Duodenal mucosa (tissue), 2 donors: ENCODE results near the gene COL9A3.
A peak's percentile ranks its signal among the peaks of the same experiment; 100 is the strongest.

Source experiments
- H3K27ac ChIP-seq: one replicate; pipeline ENCODE4 v1.7.0; 2013; ENCODE audit warnings: low read depth, low read length
- H3K27me3 ChIP-seq, 2 donors: one replicate each; pipeline ENCODE4 v1.7.0; 2013; ENCODE audit warnings: low read length in 2 of 2, control low read depth in 1 of 2; ENCODE audit not compliant: insufficient read depth in 2 of 2, control insufficient read depth in 1 of 2
- H3K36me3 ChIP-seq, 2 donors: one replicate each; pipeline ENCODE4 v1.7.0; 2013; ENCODE audit warnings: low read length in 2 of 2, control low read depth in 1 of 2; ENCODE audit not compliant: insufficient read depth in 2 of 2, control insufficient read depth in 1 of 2
- H3K4me1 ChIP-seq, 2 donors: one replicate each; pipeline ENCODE4 v1.7.0; 2013; ENCODE audit warnings: low read length in 2 of 2, control low read depth in 1 of 2; ENCODE audit not compliant: insufficient read depth in 2 of 2, control insufficient read depth in 1 of 2
- H3K4me3 ChIP-seq, 2 donors: one replicate each; pipeline ENCODE4 v1.7.0; 2013; ENCODE audit warnings: low read length in 2 of 2, low read depth in 1 of 2
- H3K9ac ChIP-seq, 2 donors: one replicate each; pipeline ENCODE4 v1.7.0; 2013; ENCODE audit warnings: low read length in 2 of 2, low read depth in 1 of 2
- H3K9me3 ChIP-seq, 2 donors: one replicate each; pipeline ENCODE4 v1.7.0; 2013; ENCODE audit warnings: low read length in 2 of 2, control low read depth in 1 of 2; ENCODE audit not compliant: control insufficient read depth in 1 of 2

Gene COL9A3

DNA sequence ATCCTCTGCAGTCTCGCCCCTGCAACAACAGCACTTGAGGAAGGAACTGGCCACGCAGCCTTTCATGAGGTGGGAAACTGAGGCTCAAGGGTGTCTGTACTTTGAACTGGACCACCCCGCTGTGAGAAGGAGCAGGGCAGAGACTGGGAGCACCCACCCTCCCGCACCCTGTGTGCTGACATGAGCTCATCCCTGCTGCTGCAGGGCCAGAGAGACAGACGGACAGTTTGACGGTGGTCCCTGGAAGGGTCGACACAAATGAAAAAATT, 37.5 kb upstream of the COL9A3 start:
- Histone ChIP-seq H3K9me3 (no peaks in the 10 kb centered on the region), H3K27me3 (no peaks in the 10 kb centered on the region), H3K4me1 (peaks cover 9 to 20% of the 10 kb centered on the region in 2 donors), H3K9ac (no peak overlapping the region), H3K4me3 (no peak overlapping the region), H3K27ac (no peak overlapping the region), H3K36me3 (no peaks in the 10 kb centered on the region)

DNA sequence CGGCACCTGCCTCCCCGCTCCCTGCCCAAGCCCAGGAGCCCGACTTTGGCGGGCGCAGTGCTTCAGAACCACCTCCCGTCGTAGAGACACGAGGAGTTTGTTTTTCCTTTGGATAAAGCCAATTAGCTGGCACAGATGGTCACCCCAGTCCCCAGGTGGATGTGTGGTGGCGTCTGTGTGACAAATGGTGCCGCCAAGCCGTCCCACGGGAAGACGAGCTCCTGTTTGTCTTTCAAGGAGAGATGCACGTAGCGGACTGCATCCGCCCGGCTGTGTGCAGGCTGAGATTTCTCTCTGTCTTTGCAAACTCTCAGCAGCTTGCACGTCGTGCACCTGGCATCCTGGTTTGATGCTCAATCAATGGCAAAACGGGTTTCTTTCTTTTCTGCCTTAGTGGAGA, 36.6 kb upstream of the COL9A3 start:
- Histone ChIP-seq H3K4me1 (peaks cover 9 to 15% of the 10 kb centered on the region in 2 donors), H3K27me3 (no peaks in the 10 kb centered on the region), H3K4me3 (no peak overlapping the region), H3K9ac (no peak overlapping the region), H3K9me3 (no peaks in the 10 kb centered on the region), H3K27ac (no peak overlapping the region), H3K36me3 (no peaks in the 10 kb centered on the region)

DNA sequence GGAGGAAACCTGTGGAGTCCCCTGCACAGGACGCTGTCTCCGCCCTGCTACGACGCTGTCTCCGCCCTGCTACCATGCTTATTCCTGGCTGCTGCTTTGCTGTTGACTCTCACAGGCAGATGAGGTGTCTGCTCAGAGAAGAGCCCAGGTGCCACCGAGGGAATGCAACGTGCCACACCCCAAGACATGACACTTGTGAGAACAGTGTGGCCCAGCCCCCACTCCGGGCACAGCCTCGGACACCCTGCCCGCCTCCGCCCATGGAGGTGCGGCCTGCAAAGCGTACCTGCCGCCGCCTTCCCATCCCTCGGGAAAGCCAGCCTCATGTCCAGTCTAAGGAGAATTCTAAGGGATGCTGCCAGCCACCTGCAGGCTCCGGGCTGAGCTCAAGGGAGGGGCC, 36.2 kb upstream of the COL9A3 start:
- Histone ChIP-seq H3K27me3 (no peaks in the 10 kb centered on the region), H3K9me3 (no peaks in the 10 kb centered on the region), H3K27ac (no peak overlapping the region), H3K36me3 (no peaks in the 10 kb centered on the region), H3K4me3 (no peak overlapping the region), H3K4me1 (peaks cover 9 to 10% of the 10 kb centered on the region in 2 donors), H3K9ac (no peak overlapping the region)

DNA sequence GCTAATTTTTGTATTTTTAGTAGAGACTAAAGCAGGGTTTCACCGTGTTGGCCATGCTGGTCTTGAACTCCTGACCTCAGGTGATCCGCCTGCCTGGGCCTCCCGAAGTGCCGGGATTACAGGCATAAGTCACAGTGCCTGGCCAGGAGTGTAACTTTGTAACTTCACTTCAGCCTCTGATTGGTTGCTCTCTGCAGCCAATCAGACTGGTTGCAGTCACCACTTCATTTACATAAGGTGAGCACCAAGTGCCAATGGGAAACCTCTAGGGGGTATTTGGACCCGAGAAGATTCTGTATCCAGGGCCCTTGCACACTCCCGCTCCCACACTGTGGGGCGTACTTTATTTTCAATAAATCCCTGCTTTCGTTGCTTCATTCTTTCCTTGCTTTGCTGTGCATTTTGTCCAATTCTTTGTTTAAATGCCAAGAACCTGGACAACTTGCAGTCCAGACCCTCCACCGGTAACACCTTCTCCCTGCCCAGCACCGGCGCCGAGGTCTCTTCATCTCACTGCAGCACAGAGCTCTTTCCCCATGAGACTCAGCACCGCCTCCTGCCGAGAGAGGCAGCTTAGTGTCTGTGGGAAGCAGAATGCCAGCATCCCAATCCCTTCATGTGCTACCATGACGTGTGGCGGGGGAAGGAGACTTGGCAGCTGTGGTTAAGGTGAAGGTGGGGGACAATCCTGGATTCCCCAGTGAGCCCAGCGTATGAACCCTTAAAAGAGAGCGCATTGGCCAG, 34.5 kb upstream of the COL9A3 start:
- Histone ChIP-seq H3K27me3 (no peaks in the 10 kb centered on the region), H3K36me3 (no peaks in the 10 kb centered on the region), H3K27ac (no peak overlapping the region), H3K9ac (no peak overlapping the region), H3K4me3 (no peak overlapping the region), H3K4me1 (peaks cover 0 to 1% of the 10 kb centered on the region in 2 donors), H3K9me3 (no peaks in the 10 kb centered on the region)

DNA sequence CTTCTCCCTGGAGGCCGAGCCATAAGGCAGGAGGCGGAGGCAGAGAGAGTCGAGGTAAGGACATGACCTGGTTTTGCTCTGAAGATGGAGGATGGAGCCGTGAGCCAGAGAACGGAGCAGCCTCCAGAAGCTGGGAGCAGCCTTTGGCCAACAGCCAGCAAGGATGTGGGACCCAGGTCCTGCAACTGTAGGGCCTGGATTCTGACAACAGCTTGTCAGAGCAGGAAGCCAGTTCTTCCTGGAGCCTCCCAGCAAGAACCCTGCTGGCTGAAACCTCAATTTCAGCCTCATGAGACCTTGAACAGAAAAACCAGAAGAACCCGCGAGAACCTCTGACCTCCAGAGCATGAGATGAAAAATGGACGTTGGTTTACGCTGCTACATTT, 34.0 kb upstream of the COL9A3 start:
- Histone ChIP-seq H3K4me1 (peaks cover 4 to 7% of the 10 kb centered on the region in 2 donors), H3K9me3 (no peaks in the 10 kb centered on the region), H3K9ac (no peak overlapping the region), H3K27me3 (no peaks in the 10 kb centered on the region), H3K4me3 (no peak overlapping the region), H3K36me3 (no peaks in the 10 kb centered on the region), H3K27ac (no peak overlapping the region)

DNA sequence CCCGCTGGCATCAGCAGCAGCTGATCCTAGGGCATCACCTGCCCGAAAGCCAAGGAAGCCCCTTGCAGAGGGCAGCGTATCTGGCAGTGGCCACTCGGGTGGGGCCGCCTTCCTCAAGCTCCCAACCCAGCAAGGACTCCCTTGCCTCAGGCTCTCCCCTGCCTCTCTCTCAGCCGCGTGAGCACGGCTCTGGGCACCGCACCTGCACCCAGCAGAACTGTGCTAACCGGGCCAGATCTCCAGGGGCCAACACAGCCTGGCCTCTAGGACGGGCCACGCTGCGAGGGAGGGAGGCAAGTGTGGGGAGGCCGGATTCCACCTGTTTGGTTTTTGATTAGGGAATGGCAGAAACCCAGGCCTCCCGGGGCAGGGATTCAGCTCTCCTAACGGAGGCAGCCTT, 32.4 kb upstream of the COL9A3 start:
- Histone ChIP-seq H3K4me1 (peaks cover 4 to 8% of the 10 kb centered on the region in 2 donors), H3K9ac (no peak overlapping the region), H3K36me3 (no peaks in the 10 kb centered on the region), H3K4me3 (no peak overlapping the region), H3K27ac (no peak overlapping the region), H3K27me3 (no peaks in the 10 kb centered on the region), H3K9me3 (no peaks in the 10 kb centered on the region)

DNA sequence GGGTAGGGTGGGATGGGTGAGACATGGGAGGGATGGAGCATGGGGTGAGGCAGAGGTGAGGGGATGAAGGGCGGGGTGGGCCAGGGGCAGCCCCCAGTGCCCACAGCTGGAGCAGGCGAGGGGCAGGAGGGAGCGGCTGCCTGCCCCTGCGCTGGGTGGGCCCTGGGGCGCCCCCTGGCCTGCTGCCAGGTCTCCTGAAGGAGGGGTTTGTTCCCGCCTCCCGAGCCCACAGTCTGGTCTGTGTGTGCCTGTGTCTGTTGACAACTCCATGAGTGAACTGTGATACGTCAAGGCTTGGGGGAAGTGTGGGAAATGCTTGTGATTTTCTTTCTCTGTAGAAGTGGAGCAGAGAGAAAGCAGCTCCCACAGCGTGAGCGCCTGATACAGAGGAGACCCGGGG, 31.5 kb upstream of the COL9A3 start:
- Histone ChIP-seq H3K9me3 (no peaks in the 10 kb centered on the region), H3K27ac (no peak overlapping the region), H3K36me3 (no peaks in the 10 kb centered on the region), H3K9ac (no peak overlapping the region), H3K4me3 (no peak overlapping the region), H3K27me3 (no peaks in the 10 kb centered on the region), H3K4me1 (peaks cover 4 to 8% of the 10 kb centered on the region in 2 donors)

DNA sequence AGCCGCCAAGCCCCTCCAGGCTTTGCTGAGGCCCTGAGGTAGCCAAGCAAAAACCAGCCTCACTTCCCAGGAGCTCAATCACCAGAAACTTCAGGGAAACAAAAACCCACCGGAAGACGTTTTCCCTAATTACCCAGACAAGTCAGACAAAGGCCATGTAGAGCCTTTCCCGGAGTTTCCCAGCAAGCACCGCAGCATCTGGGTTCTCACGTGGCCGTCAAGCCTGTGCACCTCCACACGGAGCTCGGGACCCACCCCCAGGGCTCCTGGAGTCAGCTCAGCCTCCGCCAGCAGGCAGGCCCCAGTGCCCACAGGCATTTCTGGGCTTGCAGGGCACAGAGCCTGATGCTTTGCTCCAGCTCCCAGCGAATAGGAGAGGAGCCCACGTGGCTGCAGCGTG, 30.7 kb upstream of the COL9A3 start:
- Histone ChIP-seq H3K9ac (no peak overlapping the region), H3K27ac (no peak overlapping the region), H3K36me3 (no peaks in the 10 kb centered on the region), H3K4me1 (peaks cover 5 to 8% of the 10 kb centered on the region in 2 donors), H3K9me3 (no peaks in the 10 kb centered on the region), H3K27me3 (no peaks in the 10 kb centered on the region), H3K4me3 (no peak overlapping the region)

DNA sequence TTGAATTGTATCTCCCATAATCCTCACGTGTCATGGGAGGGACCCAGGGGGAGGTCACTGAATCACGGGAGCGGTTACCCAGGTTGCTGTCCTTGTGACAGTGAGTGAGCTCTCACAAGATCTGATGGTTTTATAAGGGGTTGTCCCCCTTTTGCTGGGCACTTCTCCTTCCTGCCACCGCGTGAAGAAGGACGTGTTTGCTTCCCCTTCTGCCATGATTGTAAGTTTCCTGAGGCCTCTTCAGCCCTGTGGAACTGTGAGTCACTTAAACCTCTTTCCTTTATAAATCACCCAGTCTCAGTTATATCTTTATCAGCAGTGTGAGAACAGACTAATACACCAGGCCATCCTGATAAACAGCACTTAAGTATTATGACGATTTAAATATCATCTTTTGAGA, 29.5 kb upstream of the COL9A3 start:
- H3K36me3 ChIP-seq, result no peaks in the 10 kb centered on the region
- H3K4me1 ChIP-seq, result peaks cover 8% of the 10 kb centered on the region in 2 donors
- no peak overlapping the region for H3K27ac ChIP-seq
- no peaks in the 10 kb centered on the region for H3K27me3 ChIP-seq
- H3K4me3 ChIP-seq, result peak overlapping the region in 1 of 2 donors; percentile 43
- no peaks in the 10 kb centered on the region for H3K9me3 ChIP-seq
- no peak overlapping the region for H3K9ac ChIP-seq

DNA sequence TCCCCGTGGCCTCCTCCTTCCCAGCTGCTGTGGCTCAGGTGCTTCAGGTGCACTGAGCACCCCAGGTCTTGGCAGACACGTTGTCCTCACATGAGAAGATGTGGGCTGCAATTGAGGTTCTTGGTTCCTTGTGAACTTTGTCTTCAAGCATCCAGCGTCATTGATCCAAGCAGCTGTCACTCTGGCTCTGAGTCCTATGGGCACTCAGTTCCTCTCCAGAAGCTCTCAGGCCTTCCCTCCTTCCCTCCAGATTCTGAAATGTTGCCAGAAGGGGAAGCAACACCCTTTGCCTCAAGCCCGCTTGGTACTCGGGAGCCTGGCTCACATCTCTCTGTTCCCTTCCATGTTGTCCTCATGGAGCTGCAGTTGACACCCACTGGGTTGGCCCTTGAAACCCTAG, 29.0 kb upstream of the COL9A3 start:
- Histone ChIP-seq H3K36me3 (no peaks in the 10 kb centered on the region), H3K4me3 (peak overlapping the region in 1 of 2 donors; percentile 43), H3K4me1 (peaks cover 8% of the 10 kb centered on the region in 2 donors), H3K27ac (no peak overlapping the region), H3K9ac (no peak overlapping the region), H3K9me3 (no peaks in the 10 kb centered on the region), H3K27me3 (no peaks in the 10 kb centered on the region)

DNA sequence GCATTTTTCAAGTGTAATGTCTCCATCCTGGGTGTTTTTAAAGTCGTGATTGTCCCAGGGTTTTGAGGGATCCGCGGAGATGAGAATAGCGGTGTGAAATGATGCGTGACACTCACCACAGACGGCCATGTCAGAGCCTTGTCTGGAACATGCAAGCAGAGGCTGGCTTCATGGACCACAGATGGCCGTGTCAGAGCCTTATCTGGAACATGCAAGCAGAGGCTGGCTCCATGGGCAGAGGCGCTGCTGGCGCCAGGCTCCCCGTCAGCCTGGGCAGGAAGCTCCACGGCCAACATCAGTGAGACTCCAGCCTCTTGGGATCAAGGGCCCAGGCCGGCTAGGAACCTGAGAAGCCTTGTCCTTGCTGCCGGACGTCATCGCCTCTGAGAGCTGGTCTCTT, 28.2 kb upstream of the COL9A3 start:
- Histone ChIP-seq H3K27ac (no peak overlapping the region), H3K9ac (no peak overlapping the region), H3K4me3 (no peak overlapping the region)

More for the DNA sequence above, 28.2 kb upstream of the COL9A3 start:
- H3K27me3 ChIP-seq, result no peaks in the 10 kb centered on the region
- H3K9me3 ChIP-seq, result no peaks in the 10 kb centered on the region
- peaks cover 11 to 13% of the 10 kb centered on the region in 2 donors for H3K4me1 ChIP-seq
- H3K36me3 ChIP-seq, result no peaks in the 10 kb centered on the region
